HK-2 (cell line): ENCODE results near the gene PTGES2.

Source experiments
- DNase-seq: peaks from one replicate; pipeline ENCODE4 v3.0.0-alpha.2; 2018; ENCODE audit not compliant: unreplicated experiment

Gene PTGES2

GRCh38 chr9:128103589-128103962, 24.0 kb downstream of the PTGES2 start:
- no peak for DNase-seq

DNA sequence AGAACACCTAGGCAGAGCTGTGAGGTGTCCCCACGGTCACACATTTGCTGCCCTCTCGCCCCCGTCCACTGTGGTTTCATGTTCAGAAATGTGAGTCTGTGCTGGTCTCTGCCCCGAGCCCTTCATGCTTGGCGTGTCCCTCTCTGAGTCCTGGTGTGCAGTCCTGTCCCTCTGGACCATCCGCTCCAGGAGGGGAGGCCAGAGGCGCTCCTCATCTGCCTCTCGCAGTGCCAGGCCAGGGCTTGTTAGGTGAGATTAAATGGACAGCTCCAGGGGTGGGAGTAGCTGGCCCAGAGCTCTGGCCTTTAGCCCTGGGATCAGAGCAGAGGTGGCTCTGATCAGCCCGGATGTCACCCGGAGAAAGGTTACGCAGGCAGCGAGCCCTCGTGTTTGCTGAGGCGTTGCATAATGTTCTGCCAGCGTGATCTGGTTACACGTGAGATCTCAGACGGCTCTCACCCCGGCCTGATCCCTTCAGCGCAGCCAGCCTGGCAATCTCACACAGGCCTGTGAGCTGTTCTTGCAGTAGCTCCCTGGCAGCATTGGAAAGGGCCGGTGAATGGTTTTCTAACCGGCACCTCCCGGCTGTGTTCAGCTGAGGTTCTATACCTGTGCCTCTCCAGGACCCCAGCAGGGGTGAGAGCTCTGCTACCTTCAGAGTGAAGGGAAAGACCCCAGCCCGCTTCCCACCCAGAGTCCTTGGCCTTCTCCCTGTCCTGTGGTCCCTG, 24.5 kb downstream of the PTGES2 start:
- no peak for DNase-seq

DNA sequence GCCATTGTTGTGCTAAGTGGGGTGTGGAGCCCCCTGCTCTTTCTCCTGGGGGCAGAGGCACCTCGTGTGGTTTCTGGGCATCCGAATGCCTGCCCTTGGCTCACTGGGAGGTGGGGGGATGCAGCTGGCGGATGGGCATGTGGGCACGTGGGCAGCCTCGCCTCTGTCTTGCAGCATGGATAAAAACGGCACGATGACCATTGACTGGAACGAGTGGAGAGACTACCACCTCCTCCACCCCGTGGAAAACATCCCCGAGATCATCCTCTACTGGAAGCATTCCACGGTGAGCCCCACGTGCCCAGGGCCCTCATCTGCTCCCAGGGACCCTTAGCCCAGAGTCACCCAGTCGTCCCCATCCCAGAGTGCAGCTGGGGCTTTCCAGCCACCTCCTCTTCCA, 25.3 kb downstream of the PTGES2 start:
- no peak for DNase-seq

DNA sequence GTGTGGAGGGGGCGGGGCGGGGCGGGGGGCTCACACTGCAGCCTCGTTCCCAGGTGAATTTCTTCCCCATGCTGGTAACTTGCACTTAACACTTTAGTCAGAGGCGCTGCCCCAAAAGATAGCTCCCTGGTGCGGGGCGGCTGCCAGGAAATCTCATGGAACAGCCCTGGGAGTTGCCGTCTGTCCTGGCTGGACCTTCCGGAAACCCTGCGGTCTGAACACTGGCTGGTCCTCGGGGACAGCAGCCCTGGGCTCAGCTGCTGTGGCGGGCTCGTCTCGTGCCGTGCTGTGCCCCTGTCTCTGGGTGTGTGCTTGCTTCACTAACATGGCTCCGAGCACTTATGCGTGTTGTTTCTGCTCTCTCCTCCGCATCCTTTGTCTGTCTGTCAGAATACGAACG, 25.8 kb downstream of the PTGES2 start:
- DNase-seq = no peak

DNA sequence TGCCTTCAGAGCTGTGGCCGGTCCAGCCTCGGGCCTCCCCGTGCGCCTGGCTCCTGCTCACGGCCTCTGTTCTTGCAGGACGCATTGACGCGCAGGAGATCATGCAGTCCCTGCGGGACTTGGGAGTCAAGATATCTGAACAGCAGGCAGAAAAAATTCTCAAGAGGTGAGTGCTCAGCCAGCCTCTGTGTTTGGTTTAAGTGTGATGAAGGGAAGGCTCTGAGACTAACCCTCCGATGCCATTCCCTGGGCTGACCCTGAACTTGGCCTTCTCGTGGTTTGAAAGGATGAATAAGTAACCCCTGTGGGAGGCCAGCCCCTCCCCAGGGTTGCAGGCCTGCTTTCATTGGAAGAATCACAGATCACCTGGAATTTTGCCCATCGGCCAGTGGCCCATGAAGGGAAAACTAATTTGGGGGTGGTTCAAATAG, 26.3 kb downstream of the PTGES2 start:
- DNase-seq = peak; percentile 47

- no peak for DNase-seq
Measured at GRCh38 chr9:128100581-128100980, 26.9 kb downstream of the PTGES2 start.

DNA sequence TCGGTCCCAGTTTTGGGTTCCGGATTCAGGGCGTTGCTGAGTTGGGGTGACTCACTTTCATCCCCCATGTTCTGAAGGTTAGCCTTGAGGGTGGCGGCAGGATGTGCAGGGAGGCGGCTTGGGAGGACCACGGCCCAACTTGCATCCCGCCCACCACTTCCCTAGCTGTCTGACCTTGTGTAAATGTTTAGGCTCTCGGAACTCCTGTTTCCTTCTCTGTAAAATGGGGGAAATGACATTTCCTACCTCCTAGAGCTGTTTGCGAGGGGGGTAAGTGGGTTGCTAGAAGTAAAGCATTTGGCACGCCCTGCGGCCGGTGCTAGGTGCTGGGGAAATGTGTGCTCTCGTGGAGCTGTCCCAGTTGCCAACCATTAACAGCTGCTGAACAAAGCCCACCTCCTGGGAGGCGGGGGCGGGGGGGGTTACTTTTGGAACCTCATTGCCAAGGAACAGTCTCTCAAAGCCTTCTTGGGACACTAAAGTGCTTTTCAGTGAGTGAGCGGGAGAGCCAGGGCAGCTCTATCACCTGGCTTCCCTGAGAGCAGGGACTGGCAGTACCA, 27.5 kb downstream of the PTGES2 start:
- no peak for DNase-seq

- DNase-seq = no peak
Measured at GRCh38 chr9:128099231-128099931, 28.1 kb downstream of the PTGES2 start.

DNA sequence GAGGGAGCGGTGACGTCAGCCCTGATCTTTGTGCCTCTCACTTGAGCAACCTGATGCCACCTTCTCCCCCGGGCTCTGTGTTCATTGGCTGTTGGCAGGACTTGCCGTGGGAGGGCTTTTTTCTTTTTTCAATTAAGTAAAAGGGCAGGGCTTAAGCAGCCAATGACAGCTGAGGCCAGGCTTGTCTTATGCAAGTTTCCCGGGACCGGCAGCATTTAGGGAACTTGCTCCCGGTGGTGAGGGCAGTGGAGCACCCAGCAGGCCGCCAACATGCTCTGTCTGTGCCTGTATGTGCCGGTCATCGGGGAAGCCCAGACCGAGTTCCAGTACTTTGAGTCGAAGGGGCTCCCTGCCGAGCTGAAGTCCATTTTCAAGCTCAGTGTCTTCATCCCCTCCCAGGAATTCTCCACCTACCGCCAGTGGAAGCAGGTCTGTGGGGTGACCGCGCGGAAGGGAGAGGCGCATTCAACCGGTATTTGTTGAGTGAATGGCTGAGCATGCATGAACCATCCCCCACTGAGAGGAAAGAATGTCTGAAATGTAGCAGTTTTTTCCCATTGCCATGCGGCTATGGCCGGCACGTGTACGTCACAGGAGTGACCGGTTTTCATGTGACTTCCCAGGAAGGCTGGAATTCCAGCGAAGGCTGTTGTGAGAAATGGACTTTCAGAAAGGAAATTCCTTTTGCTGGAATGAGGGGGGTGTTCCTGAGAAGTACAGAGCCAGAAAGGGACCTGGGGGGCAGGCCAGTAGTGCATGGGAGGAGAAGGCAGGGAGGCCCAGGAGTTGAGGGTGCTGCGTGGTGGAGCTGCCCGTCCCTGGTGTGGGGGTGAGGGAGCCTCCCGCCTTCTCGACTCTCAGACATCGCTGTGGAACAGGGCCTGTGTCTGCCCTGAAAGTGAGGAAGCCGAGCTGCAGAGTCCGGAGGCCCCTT, 29.0 kb downstream of the PTGES2 start:
- DNase-seq = peak; percentile 89

- no peak for DNase-seq
Measured at GRCh38 chr9:128097543-128098296, 29.8 kb downstream of the PTGES2 start.

DNA sequence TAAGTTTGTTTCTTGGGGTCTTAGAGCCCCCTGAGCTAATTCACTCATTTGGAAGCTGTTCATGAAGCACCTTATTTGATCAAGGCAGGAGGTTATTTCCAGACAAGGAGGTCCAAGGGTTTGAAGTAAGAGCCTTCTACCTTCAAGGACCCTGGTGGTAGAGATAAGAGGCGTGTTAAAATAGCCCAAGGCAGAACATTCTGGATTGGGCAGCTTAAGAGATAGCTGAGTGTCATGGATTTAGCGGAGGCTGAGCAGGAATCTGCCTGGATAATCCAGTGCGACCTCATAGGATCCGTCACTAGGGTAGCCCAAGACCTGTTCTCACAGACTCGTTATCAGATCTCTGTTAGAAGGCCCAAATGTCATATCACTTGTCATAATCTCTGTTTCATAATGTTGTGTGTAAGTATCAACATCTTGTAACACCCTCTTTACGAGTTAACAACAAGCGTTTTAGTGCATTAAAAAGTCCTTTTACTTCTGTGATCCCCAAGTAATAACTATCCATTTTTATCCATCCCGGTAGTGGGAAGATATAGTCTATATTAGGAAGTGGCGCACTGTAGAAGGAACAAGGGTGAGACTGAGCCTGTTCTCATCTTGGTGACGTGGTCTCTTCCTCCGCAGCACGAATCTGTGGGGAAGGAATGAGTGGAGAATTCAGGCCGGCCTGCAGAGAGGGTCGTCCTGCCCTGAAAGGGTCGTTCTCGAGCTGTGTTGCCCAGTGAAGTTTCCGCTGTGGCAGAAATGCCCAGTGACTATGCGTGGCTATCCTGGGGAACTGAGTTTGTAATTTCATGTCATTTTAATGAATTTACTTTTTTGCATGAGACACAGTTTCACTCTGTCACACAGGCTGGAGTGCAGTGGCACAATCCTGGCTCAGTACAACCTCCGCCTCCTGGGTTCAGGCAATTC, 30.7 kb downstream of the PTGES2 start:
- no peak for DNase-seq

- no peak for DNase-seq
Measured at GRCh38 chr9:128094950-128095544, 32.5 kb downstream of the PTGES2 start.

GRCh38 chr9:128094166-128094949, 33.2 kb downstream of the PTGES2 start:
- DNase-seq = peak; percentile 79

GRCh38 chr9:128093011-128093410, 34.5 kb downstream of the PTGES2 start:
- no peak for DNase-seq

- no peak for DNase-seq
Measured at GRCh38 chr9:128092199-128092977, 35.1 kb downstream of the PTGES2 start.

DNA sequence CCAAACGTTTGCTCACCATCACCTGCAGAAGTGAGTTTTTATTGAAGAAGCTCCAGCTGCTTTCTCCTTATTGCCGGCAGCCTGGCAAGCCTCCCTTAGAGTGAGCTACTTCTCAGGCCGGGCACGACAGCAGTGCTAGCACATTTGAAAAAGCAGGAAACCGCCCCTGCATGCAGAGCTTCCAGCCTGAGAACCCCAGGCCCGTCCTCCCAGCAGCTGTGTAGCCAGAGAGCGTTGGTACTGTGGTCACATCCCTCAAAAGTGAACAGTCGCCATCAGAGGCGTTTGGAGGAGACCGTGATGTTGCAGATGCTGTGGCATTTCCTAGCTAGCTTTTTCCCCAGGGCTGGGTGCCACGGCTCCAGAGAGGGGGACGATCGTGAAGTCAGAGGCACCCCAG, 36.0 kb downstream of the PTGES2 start:
- no peak for DNase-seq

DNA sequence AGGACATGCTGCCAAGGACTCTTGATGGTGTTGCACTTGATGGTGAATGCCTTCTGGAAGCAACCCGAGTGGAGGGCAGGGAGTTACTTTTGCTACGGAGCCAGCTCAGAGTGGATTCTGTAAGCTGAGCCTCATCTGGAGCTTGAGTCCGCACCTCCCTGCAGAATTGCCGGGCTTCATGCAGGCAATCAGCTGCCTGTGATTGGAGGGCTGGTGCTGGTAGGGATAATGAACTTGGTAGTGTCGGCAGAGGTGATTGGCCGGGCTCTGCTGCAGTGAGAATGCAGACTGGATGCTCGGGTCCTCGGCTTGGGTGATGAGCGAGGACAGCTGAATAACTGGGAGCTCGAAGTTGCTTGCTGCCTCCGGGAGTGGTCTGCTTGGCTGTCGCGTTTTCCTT, 36.4 kb downstream of the PTGES2 start:
- no peak for DNase-seq

- DNase-seq = no peak
Measured at GRCh38 chr9:128089299-128089698, 38.2 kb downstream of the PTGES2 start.
